HG03159 (cell line): ENCODE data around the gene TMEM176A.

Source experiments
- ATAC-seq: cut with Tn5 transposase; IDR thresholded peaks from one replicate; pipeline ENCODE4 v1.9.1; 2021; ENCODE audit warnings: mild to moderate bottlenecking, moderate library complexity; ENCODE audit not compliant: unreplicated experiment

Gene TMEM176A

DNA sequence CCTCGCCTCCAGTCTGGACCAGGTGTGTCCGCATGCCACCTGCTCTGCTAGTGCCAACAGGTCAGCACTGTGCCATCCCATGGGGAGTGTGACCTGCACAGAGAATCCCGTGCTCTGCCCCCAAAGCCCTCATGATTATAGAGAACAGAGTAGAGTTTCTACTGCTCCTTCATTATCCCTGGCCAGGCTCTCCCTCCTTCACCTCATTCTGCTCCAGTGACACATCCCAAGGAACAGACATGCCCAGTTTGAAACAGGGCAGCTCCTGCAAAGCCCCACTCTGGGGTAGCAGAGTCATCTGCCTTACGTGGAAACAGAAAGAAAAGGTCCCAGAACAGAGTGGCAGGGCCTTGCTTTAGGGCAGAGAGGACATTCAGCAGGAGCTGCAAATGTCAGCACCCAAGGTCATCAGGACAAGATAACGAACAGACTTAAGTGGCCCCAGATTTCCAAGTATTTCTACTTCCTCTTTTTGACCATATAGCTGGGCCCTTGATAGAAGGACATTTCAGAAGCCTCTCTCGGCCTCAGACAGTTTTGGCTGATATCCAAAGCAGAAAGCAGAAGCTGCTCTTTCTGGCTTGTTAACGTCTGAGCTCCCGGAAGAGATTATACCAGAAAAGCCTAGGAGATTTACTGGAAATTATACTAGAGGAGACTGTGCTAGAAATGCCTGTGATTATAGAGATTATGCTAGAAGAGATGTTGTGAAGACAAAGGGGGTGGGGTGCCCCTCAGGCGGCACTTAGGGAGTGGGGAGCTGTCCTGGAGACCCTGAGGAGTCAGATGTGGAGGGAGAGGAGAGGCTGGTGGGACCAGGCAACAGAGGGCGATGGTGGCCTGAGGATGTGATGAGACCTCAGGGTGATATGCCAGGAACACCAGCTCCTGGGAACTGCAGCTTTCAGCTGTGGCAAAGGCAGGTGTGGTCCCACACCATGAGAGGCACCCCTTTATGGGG, 13.0 kb upstream of the TMEM176A start:
- ATAC-seq = peak; percentile 58

DNA sequence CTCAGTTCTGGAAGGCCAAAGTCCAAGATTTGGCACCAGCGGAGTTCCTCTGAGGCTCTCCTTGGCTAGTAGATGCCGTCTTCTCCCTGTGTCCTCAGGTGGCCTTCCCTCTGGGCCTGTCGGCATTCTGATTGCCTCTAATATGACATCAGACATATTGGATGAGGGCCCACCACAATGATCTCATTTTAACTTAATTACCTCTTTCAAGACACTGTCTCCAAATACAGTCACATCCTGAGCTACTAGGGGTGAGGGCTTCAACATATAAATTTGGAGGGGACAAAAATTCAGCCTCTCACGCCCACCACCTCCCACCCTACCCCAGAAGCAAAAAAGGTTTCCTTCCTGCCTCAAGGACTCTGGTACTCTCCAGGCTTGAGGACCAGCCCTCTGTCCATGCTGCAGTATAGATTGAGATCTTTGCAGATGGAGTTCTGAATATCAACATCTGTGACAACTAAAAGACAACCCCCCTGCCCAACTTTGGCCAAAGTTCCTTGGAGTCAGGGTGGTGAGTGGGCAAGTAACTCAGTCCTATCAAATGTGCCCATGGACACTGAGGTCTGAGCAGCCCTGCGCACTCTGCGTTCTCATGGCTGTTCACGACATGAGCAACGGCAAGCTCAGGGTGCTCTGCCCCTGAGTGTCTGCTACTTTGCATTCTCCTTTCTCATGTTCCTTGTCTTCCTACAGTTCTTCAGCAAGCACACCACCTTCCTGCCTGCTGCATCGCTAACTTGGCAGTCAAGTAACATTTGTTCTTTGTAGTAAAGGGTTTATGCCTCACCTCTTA, 11.9 kb upstream of the TMEM176A start:
- ATAC-seq = no peak

DNA sequence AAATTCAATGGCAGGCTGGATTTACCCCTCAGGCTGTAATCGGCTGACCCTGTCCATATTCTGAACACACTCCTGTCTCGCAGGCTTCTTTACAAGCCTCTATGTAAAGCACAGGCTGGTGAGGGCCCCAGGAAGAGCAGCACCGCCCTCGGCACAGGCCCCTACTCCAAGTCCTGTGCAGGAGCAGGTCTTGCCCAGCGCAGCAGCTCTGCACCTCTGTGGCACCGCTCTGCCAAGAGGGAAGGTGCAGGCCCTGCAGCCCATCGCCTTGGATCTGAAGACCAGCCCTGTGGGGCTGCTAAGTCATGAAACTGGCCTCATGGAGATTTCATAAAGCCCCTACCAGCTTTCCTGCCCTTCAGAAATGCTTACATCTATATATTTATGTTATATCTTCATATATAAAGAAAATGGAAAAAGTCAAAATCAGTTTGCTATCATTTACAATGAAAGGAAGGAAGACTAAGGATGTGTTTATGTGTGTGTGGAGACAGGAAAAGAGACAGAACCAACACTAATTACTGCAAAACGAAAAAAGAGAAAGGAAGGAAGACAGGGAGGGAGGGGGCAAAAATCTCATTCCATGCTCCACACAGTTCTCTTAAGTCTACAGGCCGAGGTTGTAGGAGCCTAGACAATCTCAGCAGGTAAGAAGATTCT, 10.0 kb upstream of the TMEM176A start:
- no peak for ATAC-seq

DNA sequence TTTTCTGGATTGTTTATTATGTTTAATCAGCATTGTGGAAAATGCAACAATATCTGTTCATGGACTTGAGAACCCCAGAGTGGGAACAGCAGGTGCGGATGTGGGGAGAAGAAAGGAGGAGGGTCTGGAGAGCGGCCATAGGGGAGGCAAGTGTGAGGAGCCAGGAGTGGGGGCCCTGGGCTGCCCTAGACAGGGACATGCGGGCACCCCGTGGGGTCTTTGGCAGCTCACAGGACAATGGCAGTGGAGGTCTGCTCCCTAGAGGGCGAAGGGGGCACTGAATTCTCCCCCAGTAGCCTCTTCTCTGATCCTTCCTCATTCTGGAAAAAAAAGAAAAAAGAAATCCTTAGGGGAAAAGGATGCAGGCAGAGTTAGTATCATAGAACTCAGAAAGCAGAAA, 9.3 kb upstream of the TMEM176A start:
- no peak for ATAC-seq

DNA sequence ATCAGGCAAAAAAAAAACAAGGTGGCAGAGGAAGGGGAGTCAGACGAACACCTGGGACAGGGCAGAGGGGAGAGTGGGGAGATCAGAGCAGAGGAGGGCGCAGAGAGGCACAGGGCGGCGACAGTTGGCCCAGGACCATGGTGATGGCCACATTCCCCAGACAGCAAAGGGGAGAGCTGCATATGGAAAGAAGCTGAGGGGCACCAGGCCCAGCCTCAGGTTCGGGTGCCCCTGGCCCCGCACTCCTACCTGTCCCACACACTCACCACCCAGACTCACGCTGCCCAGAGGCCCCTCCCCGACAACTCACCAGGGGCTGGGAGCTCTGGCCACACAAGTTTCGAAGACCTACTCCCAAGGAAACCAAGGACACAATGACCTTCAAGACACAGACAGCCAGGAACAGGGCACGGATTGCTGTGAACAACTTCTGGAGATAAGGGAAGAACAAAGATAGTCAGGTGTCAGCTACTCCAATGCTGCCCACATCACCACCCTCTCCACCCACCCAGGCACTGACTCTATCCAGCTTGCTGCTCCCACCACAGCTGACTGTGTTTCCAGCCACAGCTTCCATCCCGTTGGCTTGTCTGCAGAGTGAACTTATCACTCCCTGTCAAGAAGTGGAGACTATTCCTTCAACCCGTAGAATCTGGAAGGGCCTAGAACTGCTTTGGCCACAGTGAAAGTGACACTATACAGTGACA, 8.7 kb upstream of the TMEM176A start:
- ATAC-seq = no peak

DNA sequence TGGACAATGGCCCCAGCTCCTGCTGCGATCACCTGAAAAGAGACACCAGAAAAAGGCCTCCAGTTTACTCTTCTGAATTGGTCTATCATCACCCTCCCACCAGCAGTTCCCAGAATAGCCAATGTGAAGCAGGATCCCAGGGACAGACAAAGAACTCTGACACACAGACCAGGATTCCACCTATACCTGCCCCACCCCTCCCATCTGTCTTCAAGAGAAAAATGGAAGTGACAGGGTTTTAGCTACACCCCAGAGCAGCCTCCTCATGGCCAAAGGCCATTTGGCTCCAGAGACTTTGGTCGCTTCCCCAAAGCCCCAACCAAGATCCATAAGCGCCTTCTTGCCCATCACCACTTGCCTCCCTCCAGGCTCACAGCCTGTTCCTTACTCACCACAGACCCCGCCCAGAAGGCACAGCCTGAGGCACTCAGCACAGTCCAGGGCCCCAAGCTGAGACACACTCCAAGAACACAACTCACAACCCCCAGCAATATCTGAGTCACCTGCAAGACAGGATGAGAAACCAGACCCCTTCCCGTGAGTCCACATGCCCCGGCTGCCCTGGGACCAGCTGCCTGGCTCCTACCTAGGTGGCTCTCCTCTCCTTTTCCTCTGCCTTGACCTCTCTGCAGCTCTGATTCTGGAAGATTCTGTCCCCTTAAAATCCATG, 6.9 kb upstream of the TMEM176A start:
- no peak for ATAC-seq

DNA sequence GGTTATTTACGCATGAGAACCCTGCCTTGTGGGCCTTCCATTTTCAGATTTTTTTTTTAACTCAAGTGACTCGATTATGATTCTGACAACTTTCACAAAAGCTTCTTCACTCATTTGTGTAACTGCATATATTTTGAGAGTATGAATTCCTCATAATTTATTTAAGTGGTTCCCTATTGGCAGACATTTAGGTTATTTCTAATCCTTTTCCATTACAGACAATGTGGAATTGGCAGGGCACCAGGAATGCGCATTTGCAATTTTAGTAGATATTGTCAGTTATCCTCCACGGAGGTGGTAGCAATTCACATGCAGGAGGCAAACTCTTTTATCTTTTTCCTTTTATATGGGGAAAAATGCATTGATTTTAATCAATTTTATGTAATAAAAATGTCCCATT, 2.9 kb upstream of the TMEM176A start:
- ATAC-seq = no peak

DNA sequence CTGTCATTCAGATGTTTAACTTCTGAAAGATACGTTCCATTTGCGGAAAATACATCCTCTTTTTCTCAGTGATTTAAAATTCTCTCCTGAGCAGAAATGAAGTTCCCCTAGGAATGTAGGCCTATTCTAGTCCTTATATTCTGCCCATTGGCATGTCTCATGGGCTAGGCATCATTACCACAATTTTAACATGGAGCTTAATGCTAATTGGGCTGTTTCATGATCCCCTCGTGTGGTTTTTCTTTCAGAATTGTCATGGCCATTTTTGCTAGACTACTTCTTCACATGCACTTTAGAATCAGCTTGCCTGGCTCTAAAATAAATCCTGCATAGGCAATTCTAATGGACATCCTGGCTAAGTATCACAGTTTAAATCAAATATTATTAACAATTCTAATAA, 1.4 kb upstream of the TMEM176A start:
- ATAC-seq = no peak

DNA sequence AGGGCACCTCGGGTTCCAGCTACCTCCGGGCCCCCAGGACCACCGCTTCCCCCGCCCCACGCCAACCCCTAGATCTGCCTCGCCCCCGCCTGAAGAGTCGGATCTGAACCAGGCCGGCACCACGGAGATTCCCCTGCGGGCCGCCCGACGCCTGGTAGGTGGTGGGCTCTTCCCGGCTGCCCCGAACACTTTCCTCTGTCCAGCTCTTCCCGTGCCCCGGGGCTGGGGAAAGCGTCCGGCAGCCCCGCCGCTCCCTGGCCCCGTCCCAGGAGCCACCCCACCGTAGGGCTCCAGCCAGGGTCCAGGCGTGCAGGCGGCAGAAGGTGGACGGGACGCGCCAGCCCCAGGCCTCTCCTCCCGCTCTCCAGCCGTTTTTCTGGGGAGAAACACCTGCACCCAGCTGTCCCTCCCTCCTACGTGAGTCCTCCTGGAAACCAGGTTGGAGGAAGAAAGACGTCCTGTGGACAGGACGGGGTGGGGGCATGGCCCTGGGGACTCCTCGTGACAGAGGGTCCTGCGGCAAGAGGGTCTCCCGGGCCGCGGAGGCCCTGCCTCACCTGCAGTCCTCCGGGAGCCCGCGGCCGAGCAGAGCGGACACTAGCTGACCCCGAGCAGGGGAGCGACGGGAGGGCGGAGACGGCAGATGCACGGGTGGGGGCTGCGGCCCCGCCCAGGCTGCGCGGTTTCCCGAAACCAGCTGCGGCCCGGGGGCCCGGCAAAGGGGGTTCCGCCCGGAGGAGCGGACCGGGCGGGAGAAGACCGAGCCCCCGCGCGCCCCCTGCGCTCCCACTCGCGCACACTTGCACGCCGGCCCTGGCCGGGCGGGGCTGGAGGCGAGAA, 608 bp upstream of the TMEM176A start, which contains the start of gene TMEM176B:
Gene TMEM176B, minus strand, starts transcription at position 624 of the 840 bp plus-strand sequence. CDS start 3,795 bp downstream, outside the sequence.
- ATAC-seq = no peak

DNA sequence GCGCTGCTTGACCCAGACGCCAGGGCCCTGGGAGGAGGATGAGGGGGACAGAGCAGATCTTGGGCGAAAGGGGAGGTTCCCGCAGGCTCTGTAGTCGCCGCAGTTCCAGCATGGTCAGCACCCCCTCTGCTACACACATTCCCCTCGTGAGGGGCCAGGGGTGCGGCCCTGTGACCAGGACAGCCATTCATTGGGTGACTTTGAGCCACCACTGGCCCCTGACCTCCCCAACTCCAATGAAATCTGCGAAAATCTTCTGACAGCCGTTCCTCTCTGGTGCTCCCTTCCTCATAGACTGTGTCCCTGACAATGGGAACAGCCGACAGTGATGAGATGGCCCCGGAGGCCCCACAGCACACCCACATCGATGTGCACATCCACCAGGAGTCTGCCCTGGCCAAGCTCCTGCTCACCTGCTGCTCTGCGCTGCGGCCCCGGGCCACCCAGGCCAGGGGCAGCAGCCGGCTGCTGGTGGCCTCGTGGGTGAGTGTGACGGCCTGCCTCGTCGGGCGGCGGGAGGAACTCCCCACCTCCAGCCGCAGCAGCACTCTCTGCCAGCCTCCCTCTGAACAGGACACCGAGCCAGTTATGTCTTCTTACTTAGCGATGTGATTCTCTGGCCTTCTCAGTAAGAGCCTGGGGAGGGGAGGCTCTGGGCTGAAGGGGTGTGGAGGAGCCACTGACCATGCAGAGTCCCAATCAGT, 825 bp downstream of the TMEM176A start:
- ATAC-seq = no peak

DNA sequence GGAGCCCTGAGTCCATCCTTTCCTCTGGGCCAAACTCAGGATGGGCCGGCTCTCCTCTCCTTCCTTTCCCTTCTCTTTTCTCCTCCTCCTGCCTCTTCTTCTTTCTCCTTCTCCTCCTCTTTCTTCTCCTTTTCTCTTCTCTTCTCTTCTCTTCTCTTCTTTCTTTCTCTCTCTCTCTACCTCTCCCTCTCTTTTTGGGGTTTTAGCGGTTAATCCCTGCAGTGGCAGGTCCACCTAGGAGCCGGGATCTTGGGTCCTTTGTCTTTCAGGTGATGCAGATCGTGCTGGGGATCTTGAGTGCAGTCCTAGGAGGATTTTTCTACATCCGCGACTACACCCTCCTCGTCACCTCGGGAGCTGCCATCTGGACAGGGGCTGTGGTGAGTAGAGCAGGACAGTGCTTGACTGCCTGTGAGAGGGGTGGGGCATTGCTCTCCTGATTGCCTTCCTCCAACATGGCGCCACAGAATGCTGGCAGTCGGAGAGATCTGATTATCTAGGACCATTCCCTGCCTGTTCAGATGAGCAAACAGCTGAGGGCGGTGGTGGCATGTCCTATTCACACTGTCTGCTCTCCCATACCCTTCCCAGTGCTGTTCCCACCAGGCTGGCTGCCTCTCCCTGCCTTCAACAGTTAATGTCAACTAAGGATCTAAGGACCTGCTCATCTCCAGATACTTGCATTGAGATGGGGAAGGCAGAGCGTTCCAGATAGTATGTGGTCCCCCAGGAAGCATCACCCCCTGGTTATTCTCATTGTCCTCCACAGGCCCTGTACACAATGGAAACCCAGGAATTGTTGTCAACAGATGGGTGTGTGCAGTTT, 1.6 kb downstream of the TMEM176A start:
- no peak for ATAC-seq

DNA sequence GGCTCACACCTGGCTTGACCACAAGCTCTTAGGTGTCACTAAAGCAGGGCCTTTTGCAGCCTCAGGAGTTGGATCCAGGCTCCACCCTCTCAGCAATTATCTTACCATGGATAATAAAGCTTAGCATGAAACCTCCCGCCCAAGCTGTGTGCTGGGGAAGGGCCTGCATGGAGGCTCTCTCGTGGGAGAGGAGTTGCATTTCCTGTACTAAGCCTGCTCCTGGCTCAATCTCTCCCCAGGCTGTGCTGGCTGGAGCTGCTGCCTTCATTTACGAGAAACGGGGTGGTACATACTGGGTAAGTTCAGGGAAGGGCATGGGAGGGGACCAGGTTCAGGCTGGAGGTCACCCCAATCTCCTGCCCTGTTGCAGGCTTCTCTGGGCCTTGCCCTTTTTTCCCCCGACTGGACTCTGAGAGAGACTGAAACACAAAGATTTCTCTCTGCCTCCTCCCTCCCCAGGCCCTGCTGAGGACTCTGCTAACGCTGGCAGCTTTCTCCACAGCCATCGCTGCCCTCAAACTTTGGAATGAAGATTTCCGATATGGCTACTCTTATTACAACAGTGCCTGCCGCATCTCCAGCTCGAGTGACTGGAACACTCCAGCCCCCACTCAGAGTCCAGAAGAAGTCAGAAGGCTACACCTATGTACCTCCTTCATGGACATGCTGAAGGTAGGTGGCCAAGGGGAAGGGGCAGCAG, 2.7 kb downstream of the TMEM176A start:
- ATAC-seq = no peak

DNA sequence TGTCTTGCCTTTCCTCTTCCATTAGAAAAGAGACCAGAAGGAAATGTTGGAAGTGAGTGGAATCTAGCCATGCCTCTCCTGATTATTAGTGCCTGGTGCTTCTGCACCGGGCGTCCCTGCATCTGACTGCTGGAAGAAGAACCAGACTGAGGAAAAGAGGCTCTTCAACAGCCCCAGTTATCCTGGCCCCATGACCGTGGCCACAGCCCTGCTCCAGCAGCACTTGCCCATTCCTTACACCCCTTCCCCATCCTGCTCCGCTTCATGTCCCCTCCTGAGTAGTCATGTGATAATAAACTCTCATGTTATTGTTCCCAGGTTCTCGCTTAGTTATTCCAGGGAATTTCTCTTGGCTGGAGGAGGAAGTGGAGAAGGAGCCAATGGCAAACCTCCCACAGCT, 4.2 kb downstream of the TMEM176A start:
- no peak for ATAC-seq

DNA sequence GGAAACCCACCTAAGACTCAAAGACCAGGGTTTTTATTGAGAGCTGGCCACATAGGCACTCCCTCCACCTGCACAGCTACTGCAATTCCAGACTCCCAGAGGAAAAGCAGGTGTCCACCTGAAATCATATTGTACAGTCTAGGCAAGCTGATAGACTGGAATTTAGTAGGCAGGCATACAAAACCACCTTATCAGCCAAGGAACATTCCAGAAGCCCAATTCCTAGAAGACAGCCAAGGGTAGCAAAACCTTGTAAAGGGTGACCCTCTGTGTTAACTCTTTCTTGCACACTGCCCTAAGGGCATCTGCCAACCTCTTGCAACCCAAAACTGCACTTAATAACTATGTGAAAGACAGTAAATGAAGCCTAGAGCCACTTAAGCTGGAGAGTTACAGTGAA, 5.3 kb downstream of the TMEM176A start:
- ATAC-seq = no peak

DNA sequence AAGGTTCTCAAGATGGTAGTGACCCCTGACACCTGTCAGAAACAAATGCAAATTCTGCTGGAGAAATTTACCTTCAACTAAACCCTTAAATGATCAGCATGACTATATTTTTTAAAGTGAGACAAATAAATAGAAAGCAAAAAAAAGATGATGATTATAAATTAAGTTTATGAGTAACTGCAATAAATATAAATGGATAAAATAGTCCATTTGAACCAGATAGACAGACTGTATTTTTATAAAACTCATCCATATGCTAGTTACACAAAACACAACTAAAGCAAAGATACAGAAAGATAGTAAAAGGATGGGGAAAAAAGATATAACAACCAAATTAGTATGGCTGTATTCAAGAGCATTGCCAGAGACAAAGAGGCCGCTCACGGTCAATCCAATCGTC, 5.9 kb downstream of the TMEM176A start:
- ATAC-seq = no peak

DNA sequence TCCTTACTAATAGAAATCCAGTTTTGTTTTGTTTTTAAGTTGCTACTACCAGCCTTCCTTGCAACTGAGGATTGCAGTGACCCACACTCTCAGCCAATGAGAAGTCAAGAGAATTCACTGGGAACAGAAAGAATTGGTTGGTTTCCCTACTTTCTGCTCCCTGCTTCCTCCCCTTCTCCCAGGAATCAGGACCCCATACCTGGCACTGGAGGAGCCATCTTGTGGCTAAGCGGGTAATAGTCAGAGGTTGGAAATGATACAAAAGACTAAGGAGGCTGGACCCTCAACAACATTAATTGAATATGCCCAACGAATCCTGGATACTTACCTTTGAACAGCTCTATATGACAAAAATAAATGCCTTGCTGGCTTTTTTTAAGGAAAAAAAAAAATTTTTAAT, 6.3 kb downstream of the TMEM176A start:
- ATAC-seq = no peak
